Astrocyte (in vitro differentiated cells and primary cell): Measurements from ENCODE around the gene SAMD4A.

ENCODE experiments used
- CTCF ChIP-seq: IDR thresholded peaks from 2 replicates; pipeline ENCODE4 v1.5.1; 2011; ENCODE audit warnings: low read depth, mild to moderate bottlenecking, inconsistent platforms, low read length, moderate library complexity; ENCODE audit not compliant: insufficient read depth
- EZH2 ChIP-seq: IDR thresholded peaks from 2 replicates; pipeline ENCODE4 v1.6.1; 2012; ENCODE audit warnings: mild to moderate bottlenecking, low read length, inconsistent platforms; ENCODE audit not compliant: insufficient read depth

- TF ChIP-seq CTCF (no peak), EZH2 (no peak)
Observed at GRCh38 chr14:54654605-54655004, 87.7 kb downstream of the SAMD4A start.
